DLD1 (cell line): ENCODE measurements around the gene ACTN2.

Experiments
- in situ Hi-C: cut with HindIII; loops from 2 replicates; pipeline ENCODE4 v1.10.0; 2017; ENCODE audit warnings: low sequenced_read_pairs

The ACTN2 gene

GRCh38 chr1:236765831-236766230 is 79.5 kb downstream of the ACTN2 start:
- in situ Hi-C loops, result no loop called here

GRCh38 chr1:236766506-236766905 is 80.2 kb downstream of the ACTN2 start:
- in situ Hi-C loops, result no loop called here

GRCh38 chr1:236767276-236767675 is 81.0 kb downstream of the ACTN2 start:
- in situ Hi-C loops, result no loop called here

GRCh38 chr1:236768601-236769000 is 82.3 kb downstream of the ACTN2 start:
- in situ Hi-C loops, result no loop called here

GRCh38 chr1:236773919-236774318 is 87.6 kb downstream of the ACTN2 start:
- in situ Hi-C loops, result no loop called here

- in situ Hi-C loops, result no loop called here
These were observed 88.6 kb downstream of the ACTN2 start for GRCh38 chr1:236774926-236775325.

GRCh38 chr1:236779312-236779711 is 93.0 kb downstream of the ACTN2 start:
- in situ Hi-C loops, result no loop called here

GRCh38 chr1:236785477-236785876 is 99.2 kb downstream of the ACTN2 start:
- in situ Hi-C loops, result no loop called here

- in situ Hi-C loops, result no loop called here
These were observed 100.2 kb downstream of the ACTN2 start for GRCh38 chr1:236786453-236786852.

- in situ Hi-C loops, result no loop called here
These were observed 108.3 kb downstream of the ACTN2 start for GRCh38 chr1:236794585-236795034.

- in situ Hi-C loops, result no loop called here
These were observed 108.9 kb downstream of the ACTN2 start, which contains the start of gene MTR for GRCh38 chr1:236795035-236795756. Gene MTR, plus strand, starts transcription at chr1:236795292. Its CDS starts 412 bp downstream, at chr1:236795704.

- in situ Hi-C loops, result no loop called here
These were observed 109.7 kb downstream of the ACTN2 start for GRCh38 chr1:236795757-236796667.

GRCh38 chr1:236799001-236799400 is 112.7 kb downstream of the ACTN2 start:
- in situ Hi-C loops, result no loop called here

GRCh38 chr1:236800002-236800620 is 113.8 kb downstream of the ACTN2 start:
- in situ Hi-C loops, result no loop called here

GRCh38 chr1:236800623-236801022 is 114.3 kb downstream of the ACTN2 start:
- in situ Hi-C loops, result no loop called here

GRCh38 chr1:236802264-236802663 is 116.0 kb downstream of the ACTN2 start:
- in situ Hi-C loops, result no loop called here

- in situ Hi-C loops, result no loop called here
These were observed 120.3 kb downstream of the ACTN2 start for GRCh38 chr1:236806634-236807033.

- in situ Hi-C loops, result no loop called here
These were observed 121.7 kb downstream of the ACTN2 start for GRCh38 chr1:236808005-236808404.

GRCh38 chr1:236808564-236809130 is 122.3 kb downstream of the ACTN2 start:
- in situ Hi-C loops, result no loop called here

GRCh38 chr1:236809148-236809547 is 122.8 kb downstream of the ACTN2 start:
- in situ Hi-C loops, result no loop called here

- in situ Hi-C loops, result no loop called here
These were observed 123.7 kb downstream of the ACTN2 start for GRCh38 chr1:236810018-236810417.
